K562 (cell line): ENCODE results near the gene TLN1. TPM values are rescaled to one million over a fixed set of nuclear protein-coding genes. Genes with fewer than 3 reads are reported as not detected.

ENCODE experiments used
- CC2D1A ChIP-seq: fragments of 450-650 bp; IDR thresholded peaks from 2 replicates; pipeline ENCODE4 v1.6.1; 2017; ENCODE audit warnings: mild to moderate bottlenecking
- ESRRA ChIP-seq: fragments of 450-650 bp; IDR thresholded peaks from 2 replicates; pipeline ENCODE4 v1.6.1; 2014; ENCODE audit warnings: low read depth, mild to moderate bottlenecking, moderate library complexity, borderline replicate concordance
- ETS2 ChIP-seq: IDR thresholded peaks from 2 replicates; pipeline ENCODE4 v1.6.1; 2016; ENCODE audit warnings: borderline replicate concordance, missing genetic modification characterization, mild to moderate bottlenecking, moderate library complexity, missing compliant biosample characterization; ENCODE audit not compliant: poor library complexity, severe bottlenecking
- FUS ChIP-seq: fragments of 200-400 bp; formaldehyde crosslinking; optimal IDR thresholded peaks from 2 replicates; pipeline ENCODE3; 2017; ENCODE audit warnings: low read depth, low read length
- LEF1 ChIP-seq: fragments of 450-650 bp; IDR thresholded peaks from 2 replicates; pipeline ENCODE4 v1.6.1; 2016; ENCODE audit warnings: mild to moderate bottlenecking
- MAZ ChIP-seq, 2 experiments: fragments of 450-650 bp in 1 of 2; sonication (generic) in 1 of 2; formaldehyde crosslinking; IDR thresholded peaks in 1 of 2; conservative IDR thresholded peaks in 1 of 2; 2 replicates each; pipeline versions ENCODE4 v1.4.0 to v1.5.0; 2020; ENCODE audit warnings: mild to moderate bottlenecking in 1 of 2, missing genetic modification reagents in 1 of 2
- NR2C2 ChIP-seq, 2 experiments: fragments of 200-800 bp in 1 of 2; sonication (Bioruptor generic) in 1 of 2; sonication (generic) in 1 of 2; formaldehyde crosslinking in 1 of 2; IDR thresholded peaks; 2 replicates each; pipeline versions ENCODE4 v1.6.1 to v1.8.0; 2016 to 2022; ENCODE audit warnings: mild to moderate bottlenecking in 1 of 2, missing compliant biosample characterization in 1 of 2, missing genetic modification characterization in 1 of 2, missing genetic modification reagents in 1 of 2
- PHB2 ChIP-seq: fragments of 450-650 bp; IDR thresholded peaks from 2 replicates; pipeline ENCODE4 v1.6.1; 2017; ENCODE audit warnings: low read depth
- PHF8 ChIP-seq: fragments of 200-600 bp; sonication (generic); IDR thresholded peaks from 2 replicates; pipeline ENCODE4 v1.6.1; 2012; ENCODE audit warnings: mixed run types, mild to moderate bottlenecking, inconsistent platforms, low read length, moderate library complexity, borderline replicate concordance
- STAG1 ChIP-seq: sonication (generic); formaldehyde crosslinking; IDR thresholded peaks from 2 replicates; pipeline ENCODE4 v1.5.0; 2020; ENCODE audit warnings: missing genetic modification reagents, borderline replicate concordance
- THAP12 ChIP-seq: fragments of 250-450 bp; sonication (Bioruptor Pico); IDR thresholded peaks from 2 replicates; pipeline ENCODE4 v1.9.0; 2021; ENCODE audit warnings: mild to moderate bottlenecking, inconsistent platforms
- ZBTB26 ChIP-seq: fragments of 450-650 bp; formaldehyde crosslinking; IDR thresholded peaks from 2 replicates; pipeline ENCODE4 v1.4.0; 2022; ENCODE audit warnings: missing genetic modification characterization
- ZNF140 ChIP-seq: fragments of 250-450 bp; sonication (Bioruptor Pico); IDR thresholded peaks from 2 replicates; pipeline ENCODE4 v1.8.0; 2021; ENCODE audit warnings: moderate library complexity, mild to moderate bottlenecking, inconsistent platforms
- ZNF239 ChIP-seq: fragments of 250-450 bp; sonication (Bioruptor Pico); IDR thresholded peaks from 2 replicates; pipeline ENCODE4 v1.4.0; 2020; ENCODE audit warnings: mild to moderate bottlenecking
- polyA plus RNA-seq, 8 experiments: library from polyadenylated mRNA; depleted of rRNA in 4 of 8; stranded (reverse) in 5 of 8; unstranded in 3 of 8; fragments of >200 nt; fragmentation: Nextera tagmentation in 2 of 8; fragmentation: Illumina TruSeq in 1 of 8; extraction: Ambion mirVana in 2 of 8; extraction: Trizol in 1 of 8; gene quantifications; 2 replicates each; pipeline versions ENCODE4 v1.2.1 to v1.2.3, GENCODE V29; 2011 to 2014; ENCODE audit warnings: inconsistent platforms in 1 of 8, missing spikeins in 1 of 8
- total RNA-seq, 7 experiments: library from RNA; depleted of rRNA in 6 of 7; stranded (reverse); fragments of >200 nt in 6 of 7; fragmentation: Illumina TruSeq in 2 of 7; extraction: Trizol in 2 of 7; gene quantifications; 2 replicates each; pipeline versions ENCODE4 v1.2.1 to v1.2.3, GENCODE V29; 2011 to 2021; ENCODE audit warnings: low replicate concordance in 1 of 7
- TF ChIP-seq, protein P1 (sequence below): sonication (generic); formaldehyde crosslinking; IDR thresholded peaks from 2 replicates; pipeline ENCODE4 v1.8.1; 2022; ENCODE audit warnings: missing genetic modification reagents
- TF ChIP-seq, protein P2 (sequence below): fragments of 250-450 bp; sonication (Bioruptor Pico); IDR thresholded peaks from 2 replicates; pipeline ENCODE4 v1.5.0; 2021; ENCODE audit warnings: mild to moderate bottlenecking, moderate library complexity

Gene TLN1
- total and polyA plus RNA-seq, 9 of the 15 experiments (the other 6 are each of a cell fraction or from before 2014, with no cell fraction given): 3.6 to 240 (median 54.8) TPM

DNA sequence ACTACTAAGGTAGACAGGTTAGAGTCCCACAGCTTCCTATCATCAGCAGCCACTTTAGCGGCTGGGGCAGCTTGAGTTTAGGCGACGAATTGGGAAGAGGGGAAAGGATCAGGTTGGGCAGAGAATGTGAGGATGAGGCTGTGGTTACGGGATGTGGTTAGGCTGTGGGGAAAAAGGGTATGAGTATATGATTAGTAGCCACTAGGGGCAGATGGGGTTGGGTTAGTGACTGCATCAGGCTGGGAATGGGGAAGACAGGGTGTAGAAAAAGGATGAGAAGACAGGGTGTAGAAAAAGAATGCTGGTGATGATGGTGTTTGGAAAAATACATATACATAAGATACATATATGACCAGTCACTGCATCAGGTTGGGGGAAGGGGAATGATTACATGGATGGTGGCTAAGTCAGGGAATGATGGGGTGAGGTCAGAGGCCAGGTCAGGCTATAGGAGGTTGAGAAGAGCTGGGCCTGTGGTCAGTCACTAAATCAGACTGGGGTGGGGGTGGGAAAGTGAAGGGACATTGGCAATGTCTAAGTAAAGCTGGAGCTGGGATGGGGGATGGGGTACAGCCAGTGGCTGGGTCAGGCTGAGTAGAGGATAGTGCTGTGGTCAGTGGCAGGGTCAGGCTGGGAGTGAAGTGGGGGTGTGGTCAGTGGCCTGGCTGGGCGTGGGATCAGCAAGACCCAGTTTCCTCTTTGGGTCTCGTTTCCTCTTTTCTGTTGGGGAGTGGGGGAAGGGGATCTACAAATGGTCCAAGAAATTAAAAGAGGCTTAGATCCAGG lies 2.1 kb downstream of the TLN1 start (continued):
- TF ChIP-seq, protein P1, sequence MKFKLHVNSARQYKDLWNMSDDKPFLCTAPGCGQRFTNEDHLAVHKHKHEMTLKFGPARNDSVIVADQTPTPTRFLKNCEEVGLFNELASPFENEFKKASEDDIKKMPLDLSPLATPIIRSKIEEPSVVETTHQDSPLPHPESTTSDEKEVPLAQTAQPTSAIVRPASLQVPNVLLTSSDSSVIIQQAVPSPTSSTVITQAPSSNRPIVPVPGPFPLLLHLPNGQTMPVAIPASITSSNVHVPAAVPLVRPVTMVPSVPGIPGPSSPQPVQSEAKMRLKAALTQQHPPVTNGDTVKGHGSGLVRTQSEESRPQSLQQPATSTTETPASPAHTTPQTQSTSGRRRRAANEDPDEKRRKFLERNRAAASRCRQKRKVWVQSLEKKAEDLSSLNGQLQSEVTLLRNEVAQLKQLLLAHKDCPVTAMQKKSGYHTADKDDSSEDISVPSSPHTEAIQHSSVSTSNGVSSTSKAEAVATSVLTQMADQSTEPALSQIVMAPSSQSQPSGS (CRISPR knock-in tag): no peak
- TF ChIP-seq MAZ (CRISPR knock-in tag; conservative IDR thresholded peaks at IDR 0.05 in 1 of 2, IDR thresholded peaks at IDR 0.05 in 1 of 2) (no peak; a peak in 1 of 4 replicates), NR2C2 (CRISPR knock-in tag; IDR thresholded peaks at IDR 0.05) (no peak; the same call in 1 of the 2 replicates), NR2C2 (tag; IDR thresholded peaks at IDR 0.05) (peak; percentile 80), ESRRA (peak; percentile 74; the same call in 1 of the 2 replicates), ZBTB26 (CRISPR knock-in tag) (no peak), LEF1 (peak; percentile 53; the same call in 1 of the 2 replicates), STAG1 (CRISPR knock-in tag) (no peak), PHB2 (no peak), PHF8 (no peak), ZNF239 (CRISPR knock-in tag) (no peak), THAP12 (no peak), FUS (no peak), CC2D1A (no peak), ZNF140 (CRISPR knock-in tag) (no peak), ETS2 (tag) (no peak)
- TF ChIP-seq, protein P2, sequence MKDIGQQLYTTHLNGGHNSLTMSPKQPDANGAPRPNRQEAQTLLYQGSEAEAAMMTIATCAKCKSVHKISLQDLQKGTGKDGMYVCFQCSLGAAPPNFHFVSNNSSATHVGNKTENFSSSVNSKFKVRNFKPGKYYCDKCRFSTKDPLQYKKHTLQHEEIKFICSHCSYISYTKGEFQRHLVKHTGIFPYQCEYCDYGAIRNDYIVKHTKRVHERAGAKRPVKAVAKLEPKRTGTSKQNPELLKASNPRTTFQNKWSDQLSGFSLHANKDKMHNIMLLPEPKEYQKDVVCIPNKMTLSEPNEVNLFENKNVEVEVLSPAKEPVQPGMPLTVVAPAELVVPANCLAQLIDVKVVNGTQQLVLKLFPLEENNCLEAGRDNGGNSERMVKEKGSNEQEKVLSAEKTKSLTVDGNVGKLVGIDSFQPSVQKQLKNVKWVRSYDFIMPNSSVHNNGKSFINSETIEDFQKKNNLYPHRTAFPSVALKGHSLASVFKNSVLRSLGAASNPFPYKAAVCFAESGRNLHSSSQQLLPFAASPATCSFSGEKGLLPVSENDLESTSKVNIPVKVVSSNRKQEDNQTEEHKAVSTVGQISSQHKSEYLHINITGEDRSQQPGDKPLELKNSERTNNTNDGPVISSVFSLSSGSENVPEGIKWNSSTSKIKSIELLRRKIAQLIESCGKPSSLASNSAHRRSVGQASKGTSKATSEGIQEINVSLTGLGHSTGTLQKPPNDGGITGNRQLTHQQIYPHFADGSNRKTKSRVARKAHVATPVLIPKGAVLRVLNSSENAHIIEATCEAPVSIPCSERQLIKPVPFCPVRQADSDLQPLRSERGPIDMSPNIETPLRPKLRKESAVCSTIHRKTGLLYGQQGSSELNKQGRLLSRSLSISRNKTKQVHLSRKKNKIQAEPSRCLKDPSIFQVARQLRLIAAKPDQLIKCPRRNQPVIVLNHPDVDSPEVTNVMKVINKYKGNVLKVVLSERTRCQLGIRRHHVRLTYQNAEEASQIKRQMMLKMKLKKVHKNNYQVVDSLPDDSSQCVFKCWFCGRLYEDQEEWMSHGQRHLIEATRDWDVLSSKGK (CRISPR knock-in tag): no peak
